ENCODE measurements around the gene SLC23A2.

SLC23A2 gene

DNA sequence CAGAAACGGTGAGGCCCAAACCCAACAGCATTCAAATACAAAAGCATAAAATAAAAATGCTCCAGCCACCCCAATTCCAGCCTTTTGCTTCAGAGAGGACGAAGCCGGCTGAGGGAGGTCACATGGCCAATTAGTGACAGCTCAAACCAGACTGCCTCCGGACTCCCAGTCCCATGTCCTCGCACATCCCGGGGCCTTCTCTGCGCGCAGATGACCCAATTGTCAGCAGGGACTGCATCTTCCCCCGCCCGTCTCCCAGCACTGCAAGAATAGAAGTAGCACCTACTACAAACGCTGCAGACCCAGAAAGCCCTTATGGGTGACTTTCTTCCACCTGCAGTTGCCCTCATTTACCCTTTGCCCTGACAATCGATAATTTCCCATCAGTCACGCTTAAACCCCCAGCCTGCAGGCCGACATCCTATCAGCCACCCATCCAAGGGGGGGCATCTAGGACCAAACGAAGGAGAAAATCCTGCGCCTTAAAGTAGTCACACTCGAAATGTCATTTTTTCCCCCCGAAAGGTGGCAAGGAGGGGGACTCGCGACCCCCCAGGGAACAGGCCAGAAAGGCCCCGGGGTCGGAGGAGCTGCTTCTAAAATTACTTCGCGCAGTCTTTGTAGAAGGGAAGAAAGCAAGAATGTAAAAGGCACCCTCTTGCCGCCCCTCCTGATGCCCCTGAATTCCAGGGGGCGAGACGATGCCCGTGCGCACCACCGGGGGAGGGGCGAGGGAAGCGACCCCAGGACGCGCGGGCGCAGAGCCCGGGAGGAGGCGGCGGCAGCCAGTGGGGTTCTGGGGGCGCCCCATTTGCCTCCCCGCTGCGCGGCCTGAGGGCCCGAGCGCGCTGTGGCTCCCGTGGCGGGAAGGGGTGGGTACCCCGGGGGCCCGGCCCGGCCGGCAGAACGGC is 792 bp downstream of the SLC23A2 start:
- peak; percentile 32 for DNase-seq (ENCODE audit: low read depth)
- H3K4me3 ChIP-seq (ENCODE audit: low read depth, low read length), result peak overlapping the region; percentile 71
- TF ChIP-seq POLR2A (IDR thresholded peaks at IDR 0.05; ENCODE audit: extremely low read depth, insufficient read length) (no peak), MYC (IDR thresholded peaks at IDR 0.05; ENCODE audit: low read depth, low read length) (no peak)
- TF ChIP-seq, protein P1, sequence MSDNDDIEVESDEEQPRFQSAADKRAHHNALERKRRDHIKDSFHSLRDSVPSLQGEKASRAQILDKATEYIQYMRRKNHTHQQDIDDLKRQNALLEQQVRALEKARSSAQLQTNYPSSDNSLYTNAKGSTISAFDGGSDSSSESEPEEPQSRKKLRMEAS (IDR thresholded peaks at IDR 0.05; ENCODE audit: low read depth, low read length), result no peak
- TF ChIP-seq, protein P2, sequence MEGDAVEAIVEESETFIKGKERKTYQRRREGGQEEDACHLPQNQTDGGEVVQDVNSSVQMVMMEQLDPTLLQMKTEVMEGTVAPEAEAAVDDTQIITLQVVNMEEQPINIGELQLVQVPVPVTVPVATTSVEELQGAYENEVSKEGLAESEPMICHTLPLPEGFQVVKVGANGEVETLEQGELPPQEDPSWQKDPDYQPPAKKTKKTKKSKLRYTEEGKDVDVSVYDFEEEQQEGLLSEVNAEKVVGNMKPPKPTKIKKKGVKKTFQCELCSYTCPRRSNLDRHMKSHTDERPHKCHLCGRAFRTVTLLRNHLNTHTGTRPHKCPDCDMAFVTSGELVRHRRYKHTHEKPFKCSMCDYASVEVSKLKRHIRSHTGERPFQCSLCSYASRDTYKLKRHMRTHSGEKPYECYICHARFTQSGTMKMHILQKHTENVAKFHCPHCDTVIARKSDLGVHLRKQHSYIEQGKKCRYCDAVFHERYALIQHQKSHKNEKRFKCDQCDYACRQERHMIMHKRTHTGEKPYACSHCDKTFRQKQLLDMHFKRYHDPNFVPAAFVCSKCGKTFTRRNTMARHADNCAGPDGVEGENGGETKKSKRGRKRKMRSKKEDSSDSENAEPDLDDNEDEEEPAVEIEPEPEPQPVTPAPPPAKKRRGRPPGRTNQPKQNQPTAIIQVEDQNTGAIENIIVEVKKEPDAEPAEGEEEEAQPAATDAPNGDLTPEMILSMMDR (IDR thresholded peaks at IDR 0.05; ENCODE audit: low read depth, low read length), result no peak

DNA sequence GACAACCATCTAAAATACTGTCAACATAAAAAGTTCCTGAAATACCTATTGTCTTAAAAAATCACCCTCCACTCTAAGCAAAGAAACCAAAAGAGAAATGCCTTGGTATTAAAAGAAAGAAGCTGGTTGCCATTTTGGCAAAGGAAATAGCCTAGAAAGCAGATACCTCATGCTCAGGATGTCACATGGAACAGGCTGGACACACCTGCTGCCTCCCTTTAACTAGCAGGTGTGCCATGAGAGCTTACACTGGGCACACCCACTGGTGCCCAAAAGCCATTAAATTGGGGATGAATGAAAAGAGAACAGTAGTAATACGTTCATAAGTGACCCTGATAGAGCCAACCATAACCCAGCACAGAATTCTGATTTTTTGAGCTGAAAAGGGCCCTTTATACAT is 1.5 kb downstream of the SLC23A2 start:
- no peak for TF ChIP-seq POLR2A (IDR thresholded peaks at IDR 0.05; ENCODE audit: extremely low read depth, insufficient read length)
- TF ChIP-seq, protein P1 (IDR thresholded peaks at IDR 0.05; ENCODE audit: low read depth, low read length), result no peak; the same call in 1 of the 2 replicates
- TF ChIP-seq, protein P2 (IDR thresholded peaks at IDR 0.05; ENCODE audit: low read depth, low read length), result no peak
- TF ChIP-seq MYC (IDR thresholded peaks at IDR 0.05; ENCODE audit: low read depth, low read length), result no peak
- no peak for DNase-seq (ENCODE audit: low read depth)
- H3K4me3 ChIP-seq (ENCODE audit: low read depth, low read length), result peak overlapping the region; percentile 71

DNA sequence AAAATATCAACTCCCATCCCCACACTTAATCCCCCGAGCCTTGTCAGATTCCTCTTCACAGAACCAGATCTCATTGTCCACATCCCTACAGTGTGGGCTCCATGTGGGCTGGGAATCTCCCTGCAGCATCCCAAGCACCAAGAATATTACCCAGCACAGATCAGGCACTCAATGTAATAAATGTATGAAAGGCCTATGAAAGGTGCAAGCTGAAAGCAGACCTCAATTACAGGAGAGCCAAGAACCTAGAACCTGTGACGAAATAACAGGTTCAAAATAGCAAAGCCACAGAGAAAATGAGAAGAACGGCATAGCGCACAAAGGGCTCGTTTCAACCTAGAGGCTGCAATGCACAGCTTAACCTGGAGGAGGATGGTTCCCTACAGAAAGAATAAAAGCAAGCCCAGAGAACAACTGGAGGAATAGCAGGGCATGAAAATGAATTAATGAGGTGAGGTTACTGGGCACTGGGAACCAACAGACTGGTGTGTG is 3.1 kb downstream of the SLC23A2 start:
- TF ChIP-seq, protein P1 (IDR thresholded peaks at IDR 0.05; ENCODE audit: low read depth, low read length), result no peak
- TF ChIP-seq MYC (IDR thresholded peaks at IDR 0.05; ENCODE audit: low read depth, low read length) (no peak), POLR2A (IDR thresholded peaks at IDR 0.05; ENCODE audit: extremely low read depth, insufficient read length) (no peak)
- TF ChIP-seq, protein P2 (IDR thresholded peaks at IDR 0.05; ENCODE audit: low read depth, low read length), result peak; percentile 6
- H3K4me3 ChIP-seq (ENCODE audit: low read depth, low read length), result no peak overlapping the region
- DNase-seq (ENCODE audit: low read depth), result peak; percentile 56

DNA sequence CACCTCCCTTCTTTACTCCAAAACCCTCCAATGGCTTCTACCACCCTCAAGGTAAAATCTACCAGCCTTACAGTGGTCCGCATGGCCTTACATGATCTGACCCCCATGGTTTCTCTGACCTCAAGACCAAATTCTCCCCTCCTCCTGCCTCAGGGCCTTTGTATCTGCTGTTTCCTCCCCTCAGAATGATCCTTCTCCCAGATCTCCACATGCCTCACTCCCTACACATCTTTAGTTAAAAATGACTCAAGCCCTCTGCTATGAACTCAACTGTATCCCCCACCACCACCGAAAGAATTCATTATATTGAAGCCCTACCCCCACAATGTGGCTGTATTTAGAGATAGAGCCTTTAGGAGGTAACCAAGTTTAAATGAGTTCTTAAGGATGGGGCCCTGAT is 4.1 kb downstream of the SLC23A2 start:
- no peak for DNase-seq (ENCODE audit: low read depth)
- TF ChIP-seq MYC (IDR thresholded peaks at IDR 0.05; ENCODE audit: low read depth, low read length) (no peak), POLR2A (IDR thresholded peaks at IDR 0.05; ENCODE audit: extremely low read depth, insufficient read length) (no peak)
- TF ChIP-seq, protein P2 (IDR thresholded peaks at IDR 0.05; ENCODE audit: low read depth, low read length), result no peak
- TF ChIP-seq, protein P1 (IDR thresholded peaks at IDR 0.05; ENCODE audit: low read depth, low read length), result no peak
- H3K4me3 ChIP-seq (ENCODE audit: low read depth, low read length), result no peak overlapping the region

DNA sequence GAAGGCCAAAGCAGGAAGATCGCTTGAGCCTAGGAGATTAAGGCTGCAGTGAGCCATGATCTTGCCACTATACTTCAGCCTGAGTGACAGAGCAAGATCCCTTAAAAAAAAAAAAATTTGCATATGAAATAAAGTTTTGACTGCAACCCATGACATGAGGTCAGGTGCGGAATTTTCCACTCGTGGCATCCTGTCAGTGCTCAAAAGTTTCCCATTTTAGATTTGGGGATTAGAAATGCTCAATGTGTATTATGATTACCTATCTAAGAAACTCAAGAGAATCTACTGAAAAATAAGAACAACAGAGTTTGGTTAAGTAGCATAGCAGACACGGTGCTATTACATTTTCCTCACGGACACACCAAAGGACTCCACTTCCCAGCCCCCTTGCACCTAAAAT is 11.7 kb downstream of the SLC23A2 start:
- DNase-seq (ENCODE audit: low read depth), result no peak
- H3K4me3 ChIP-seq (ENCODE audit: low read depth, low read length), result no peak overlapping the region
- TF ChIP-seq, protein P2 (IDR thresholded peaks at IDR 0.05; ENCODE audit: low read depth, low read length), result no peak
- TF ChIP-seq MYC (IDR thresholded peaks at IDR 0.05; ENCODE audit: low read depth, low read length), result no peak
- no peak for TF ChIP-seq POLR2A (IDR thresholded peaks at IDR 0.05; ENCODE audit: extremely low read depth, insufficient read length)

Data from NB4 (cell line).